ENCODE results near the gene KEL. TPM values are rescaled to one million over a fixed set of nuclear protein-coding genes. Genes with fewer than 3 reads are reported as not detected.

KEL gene
- total RNA-seq, 1 donor from 2014 or later, result 0.13 TPM

DNA sequence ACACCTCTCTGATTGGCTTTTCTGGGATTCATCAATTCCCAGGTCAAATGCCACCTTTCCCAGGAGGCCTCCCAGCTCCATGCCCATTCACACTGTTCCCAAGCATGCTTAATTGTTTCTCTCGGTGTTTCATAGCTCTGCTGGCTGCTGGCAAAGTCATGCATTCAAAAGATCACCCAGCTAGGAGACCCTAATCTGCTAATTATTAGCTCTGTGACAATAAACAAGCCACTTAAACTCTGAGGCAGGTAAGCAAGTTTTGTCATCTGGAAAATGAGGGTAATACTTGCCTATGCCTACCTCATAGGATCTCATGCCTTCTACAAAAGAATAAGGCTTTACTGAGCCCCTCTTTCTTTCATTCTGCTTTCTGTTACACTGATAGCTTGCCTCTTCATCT lies 828 bp upstream of the KEL start:
- no peak for DNase-seq (ENCODE audit: low read depth in 2 of 2)

DNA sequence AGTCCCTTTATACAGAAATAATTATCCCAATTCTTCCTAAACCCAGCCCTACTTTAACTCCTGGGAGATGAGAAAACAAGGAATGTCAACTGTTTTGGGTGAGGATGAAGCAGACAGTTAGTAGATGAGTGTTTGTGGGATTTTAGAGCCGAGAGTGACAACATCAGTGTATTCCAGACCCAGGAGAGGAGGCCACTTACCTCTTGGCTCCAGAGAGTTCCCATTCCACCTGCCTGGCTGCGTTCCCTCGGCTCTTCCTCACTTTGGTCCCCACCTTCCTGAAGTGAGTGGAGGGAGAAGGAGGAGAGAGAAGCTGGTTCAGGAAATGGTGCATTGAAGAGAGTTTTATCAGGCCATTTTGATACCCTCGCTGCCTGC lies 579 bp downstream of the KEL start:
- no peak for DNase-seq (ENCODE audit: low read depth in 2 of 2)

DNA sequence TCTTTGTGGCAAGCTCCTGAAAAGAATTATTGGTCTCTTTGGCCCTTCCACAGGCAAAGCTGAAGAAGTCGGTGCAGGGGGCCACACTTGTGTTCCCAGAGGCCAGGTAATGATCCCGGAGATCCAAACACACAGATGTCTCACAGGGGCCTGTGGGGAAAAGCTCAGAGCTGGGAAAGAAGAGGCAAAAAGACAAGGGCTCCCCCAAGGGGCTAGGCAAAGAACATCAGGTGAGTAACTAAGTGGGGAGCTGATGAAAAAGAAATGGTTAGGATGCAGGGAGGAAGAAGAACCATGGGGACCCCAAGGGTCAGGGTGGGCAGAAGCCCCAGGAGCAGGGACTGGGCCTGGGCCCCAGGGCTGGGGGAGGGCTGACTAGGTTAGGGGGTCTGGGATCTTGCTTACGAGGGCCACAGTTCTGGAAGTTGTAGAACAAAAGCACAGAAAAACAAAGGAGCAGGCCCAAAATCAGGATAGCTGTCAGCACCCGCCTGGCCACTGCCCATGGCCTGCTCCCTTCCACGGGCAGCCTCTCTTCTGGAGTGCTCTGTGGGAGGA lies 1.1 kb downstream of the KEL start:
- DNase-seq (ENCODE audit: low read depth in 2 of 2), result no peak

DNA sequence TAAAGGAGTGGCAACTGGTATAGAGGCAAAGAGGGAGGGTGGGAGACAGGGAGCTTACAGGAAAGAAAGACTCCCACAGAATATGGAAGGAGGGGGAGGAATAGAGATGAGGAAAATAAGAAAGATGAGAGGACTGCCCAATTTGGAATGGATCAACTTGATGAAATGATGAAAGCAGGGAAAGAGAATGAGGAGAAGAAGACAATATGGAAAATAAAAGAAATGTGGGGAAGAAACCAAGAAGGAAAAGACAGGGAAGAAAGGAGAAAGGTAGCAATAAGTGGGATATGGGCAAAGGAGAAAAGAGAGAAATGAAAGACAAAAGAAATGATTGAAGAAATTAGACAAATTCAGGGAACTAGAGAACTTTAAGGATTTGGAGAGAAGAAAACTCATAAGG lies 3.0 kb downstream of the KEL start:
- DNase-seq (ENCODE audit: low read depth in 2 of 2), result no peak

DNA sequence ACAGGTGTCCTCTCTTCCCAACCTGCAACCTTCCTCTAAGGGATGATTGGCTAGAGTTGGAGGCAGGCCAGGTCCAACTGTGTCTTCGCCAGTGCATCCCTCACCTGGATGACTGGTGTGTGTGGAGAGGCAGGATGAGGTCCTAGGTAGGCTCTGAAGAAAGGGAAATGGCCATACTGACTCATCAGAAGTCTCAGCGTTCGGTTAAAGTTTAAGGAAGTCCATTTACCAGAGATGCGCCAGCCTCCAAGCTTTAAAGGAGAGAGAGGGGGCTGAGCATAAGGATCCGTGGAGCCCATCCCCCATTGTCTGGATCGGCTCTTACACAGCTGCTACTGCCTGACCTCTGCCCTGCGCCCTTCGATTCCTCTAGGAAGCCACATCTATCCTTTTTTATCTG lies 4.4 kb downstream of the KEL start:
- DNase-seq (ENCODE audit: low read depth in 2 of 2), result no peak

DNA sequence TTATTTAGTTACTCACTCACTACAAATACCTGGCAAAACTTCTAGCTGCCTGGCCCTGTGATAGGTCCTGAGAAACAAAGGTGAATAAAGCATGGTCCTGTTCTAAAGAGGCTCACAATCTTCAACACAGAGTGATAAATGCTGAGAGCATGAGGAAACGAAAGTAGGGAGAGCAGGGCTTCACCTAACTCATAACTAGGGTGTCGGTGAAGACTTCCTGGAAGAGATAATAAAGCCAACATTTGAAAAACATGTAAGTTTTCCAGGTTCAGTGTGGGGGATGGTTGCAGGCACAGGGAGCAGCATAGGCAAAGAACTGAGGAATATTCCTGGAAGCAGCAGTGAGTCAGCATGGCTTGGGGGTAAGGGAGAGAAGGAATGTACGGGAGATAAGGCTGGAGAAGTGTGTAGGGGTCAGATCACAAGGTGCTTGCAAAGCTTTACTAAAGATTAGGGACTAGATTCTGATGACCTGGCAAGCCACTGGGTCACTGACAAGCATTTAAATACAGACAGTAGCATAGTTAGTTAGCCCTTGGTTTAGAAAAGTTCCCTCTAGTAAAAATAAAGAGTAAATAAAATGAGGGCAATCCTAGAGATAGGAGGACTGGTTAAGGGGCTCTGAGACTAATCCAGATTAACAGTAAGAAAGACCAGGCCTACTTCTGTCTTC lies 5.1 kb downstream of the KEL start:
- no peak for DNase-seq (ENCODE audit: low read depth in 2 of 2)

DNA sequence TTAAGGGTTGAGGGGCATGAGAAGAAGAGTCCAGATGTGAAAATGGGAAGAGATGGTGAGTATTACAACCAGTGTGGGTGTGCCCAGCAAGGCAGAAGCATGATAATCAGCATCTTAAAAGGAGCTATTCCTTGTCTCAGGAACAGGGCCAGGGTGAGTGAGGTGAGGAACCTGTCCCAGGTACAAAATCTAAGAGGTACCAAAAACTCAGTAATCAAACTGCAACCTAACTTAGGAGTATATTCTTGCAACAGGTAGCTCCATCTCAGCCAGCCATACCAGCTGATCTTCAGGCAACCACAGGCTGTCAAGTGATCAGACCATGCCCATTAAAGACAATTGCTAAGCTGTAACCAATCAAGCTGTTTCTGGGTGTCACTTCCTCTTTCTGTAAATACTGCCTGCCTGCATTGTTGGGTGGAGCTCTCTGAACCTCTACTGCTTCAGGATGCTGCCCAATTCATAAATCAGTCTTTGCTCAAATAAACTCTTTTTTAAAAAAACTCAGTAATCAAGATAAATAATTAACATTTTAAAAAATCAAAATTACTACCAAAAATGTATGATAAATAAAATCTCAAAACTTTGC lies 7.4 kb downstream of the KEL start:
- no peak for DNase-seq (ENCODE audit: low read depth in 2 of 2)

DNA sequence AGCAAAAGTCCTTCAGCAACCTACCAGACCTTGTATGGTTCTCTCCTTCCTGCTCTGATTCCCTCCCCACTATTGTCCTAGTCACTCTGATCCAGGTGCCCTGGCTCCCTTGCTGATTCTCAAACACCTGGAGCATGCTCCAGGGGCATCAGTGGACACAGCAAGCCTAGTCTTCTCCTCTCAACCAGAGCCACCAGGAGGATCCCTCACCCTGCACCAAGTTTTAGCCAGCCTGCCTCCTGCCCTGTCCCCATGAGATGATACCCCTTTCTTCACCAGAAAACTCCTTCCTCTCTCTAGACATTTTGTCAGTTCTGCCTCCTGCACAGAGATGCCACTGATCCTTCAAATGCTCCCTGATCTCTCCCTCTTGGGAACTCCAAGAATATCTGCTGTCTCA lies 11.9 kb downstream of the KEL start:
- DNase-seq (ENCODE audit: low read depth in 2 of 2), result no peak

DNA sequence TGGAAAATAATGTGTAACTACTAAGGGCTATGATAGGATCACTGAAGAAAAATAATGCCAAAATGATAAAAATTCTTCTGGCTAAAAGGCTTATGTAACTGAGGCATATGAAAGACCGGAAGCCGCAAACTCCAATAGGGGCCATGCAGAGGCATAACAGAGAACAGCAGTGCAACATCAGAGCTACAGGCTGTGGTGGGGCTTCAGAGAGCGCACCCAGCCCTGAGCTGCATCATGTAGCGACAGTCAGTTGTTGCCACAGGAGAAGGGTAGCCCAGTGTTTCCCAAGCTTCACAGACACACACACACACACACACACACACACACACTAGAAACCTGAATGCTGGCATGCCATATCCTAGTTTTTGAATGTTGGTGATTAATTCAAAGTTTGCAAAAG lies 13.6 kb downstream of the KEL start:
- DNase-seq (ENCODE audit: low read depth in 2 of 2), result no peak

DNA sequence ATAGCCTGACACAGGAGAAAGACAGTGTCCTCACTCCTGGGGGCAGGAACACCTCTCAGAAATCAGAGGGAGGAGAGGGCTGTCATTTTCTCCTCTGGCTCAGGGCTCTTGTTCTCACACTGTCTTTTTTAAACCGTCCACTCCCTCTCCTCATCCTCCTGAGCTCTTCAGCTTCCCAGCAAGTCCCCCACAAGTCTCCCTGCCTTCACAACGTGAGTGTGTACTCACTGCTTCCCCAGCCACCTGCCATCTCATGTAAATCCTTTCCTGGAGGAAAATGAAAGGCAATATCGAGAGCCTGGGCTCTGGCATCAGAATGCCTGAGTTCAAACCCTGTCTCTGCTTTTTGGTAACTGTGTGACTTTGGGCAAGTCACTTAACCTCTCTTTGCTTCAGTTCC lies 17.2 kb downstream of the KEL start:
- DNase-seq (ENCODE audit: low read depth in 2 of 2), result no peak

DNA sequence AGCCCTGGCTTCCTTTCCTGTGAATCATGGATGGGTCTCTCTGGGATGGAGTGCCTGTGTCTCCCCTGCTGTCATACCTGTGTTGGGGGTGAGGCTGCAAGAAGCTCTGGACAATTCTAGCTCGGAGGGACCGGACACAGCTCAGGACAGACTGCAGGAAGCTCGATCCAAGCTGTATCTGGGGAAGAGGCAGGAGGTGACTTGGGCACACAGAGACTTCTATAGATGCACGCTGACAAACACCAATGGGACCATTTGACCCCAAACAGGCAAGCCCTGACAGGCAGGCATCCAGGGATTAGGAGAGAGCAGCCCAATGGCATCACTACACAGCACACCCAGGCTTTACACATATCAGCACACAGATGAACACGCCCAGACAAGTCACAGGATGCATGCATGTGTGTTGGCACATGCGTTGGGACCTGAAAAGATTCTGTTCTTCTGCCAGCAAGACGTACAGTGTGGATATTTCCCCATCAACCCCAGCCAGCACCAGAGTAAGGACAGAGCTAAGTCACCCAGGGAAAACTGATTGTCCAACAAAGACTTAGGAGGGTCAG lies 18.4 kb downstream of the KEL start:
- no peak for DNase-seq (ENCODE audit: low read depth in 2 of 2)

DNA sequence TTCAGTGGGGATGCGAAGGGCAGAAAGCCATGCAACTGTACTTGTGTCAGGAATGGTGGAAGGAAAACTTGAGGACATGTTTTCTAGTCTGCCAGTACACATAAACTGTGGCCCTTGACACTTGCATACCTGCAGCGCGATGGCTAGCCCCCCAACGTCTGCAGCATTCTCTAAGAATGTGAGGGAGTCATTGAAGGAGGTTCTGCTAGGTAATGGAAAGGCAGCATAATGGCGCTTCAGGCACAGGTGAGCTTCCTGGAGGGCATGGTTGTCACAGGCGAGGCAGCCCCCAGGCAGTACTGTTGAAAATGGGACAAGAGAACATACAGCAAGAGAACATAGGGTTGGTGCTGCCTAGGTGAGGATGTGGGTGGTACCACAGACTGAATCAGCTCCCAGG lies 19.4 kb downstream of the KEL start:
- DNase-seq (ENCODE audit: low read depth in 2 of 2), result no peak

DNA sequence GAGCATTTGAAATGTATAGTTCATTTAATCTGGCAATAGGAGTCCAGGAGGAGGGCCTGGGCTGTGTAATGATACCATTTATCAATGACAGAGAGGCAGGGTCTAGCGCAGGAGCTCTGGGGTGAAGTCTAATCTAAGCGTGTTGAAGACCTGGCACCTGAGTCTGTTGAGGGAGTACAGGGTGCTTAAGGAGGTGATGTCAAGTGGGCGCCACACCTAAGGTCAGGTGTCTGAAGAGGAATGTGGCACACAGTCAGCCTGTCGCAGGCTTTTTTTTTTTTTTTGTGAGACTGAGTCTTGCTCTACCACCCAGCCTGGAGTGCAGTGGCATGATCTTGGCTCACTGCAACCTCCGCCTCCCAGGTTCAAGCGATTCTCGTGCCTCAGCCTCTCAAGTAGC lies 20.6 kb downstream of the KEL start:
- no peak for DNase-seq (ENCODE audit: low read depth in 2 of 2)

DNA sequence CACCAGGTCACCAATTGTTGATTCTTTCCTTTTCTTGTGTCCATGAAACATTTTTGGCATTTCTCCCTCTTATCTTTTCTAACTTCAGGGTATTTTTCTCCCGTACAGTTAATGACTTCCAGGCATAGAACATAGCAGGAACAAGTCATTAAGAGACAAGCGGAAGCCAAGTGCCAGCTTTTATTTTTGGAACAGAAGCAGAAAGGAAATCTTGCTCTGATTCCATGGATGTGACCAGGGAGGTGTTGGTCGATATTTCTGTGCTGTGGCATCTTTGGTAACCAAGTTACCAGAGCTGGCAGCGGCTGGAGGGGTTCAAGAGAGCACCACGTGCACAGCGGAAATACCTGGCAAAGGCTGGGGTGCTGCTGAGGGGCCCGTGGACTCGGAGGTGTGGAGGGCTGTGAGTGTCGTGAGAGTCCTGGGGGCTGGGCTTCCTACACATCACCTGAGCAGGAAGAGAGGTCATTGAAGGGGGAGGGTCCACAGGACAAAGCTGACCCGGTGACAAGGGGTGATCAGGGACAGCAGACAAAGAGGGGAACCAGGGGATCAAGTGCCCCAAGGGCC lies 21.1 kb downstream of the KEL start:
- DNase-seq (ENCODE audit: low read depth in 2 of 2), result no peak

DNA sequence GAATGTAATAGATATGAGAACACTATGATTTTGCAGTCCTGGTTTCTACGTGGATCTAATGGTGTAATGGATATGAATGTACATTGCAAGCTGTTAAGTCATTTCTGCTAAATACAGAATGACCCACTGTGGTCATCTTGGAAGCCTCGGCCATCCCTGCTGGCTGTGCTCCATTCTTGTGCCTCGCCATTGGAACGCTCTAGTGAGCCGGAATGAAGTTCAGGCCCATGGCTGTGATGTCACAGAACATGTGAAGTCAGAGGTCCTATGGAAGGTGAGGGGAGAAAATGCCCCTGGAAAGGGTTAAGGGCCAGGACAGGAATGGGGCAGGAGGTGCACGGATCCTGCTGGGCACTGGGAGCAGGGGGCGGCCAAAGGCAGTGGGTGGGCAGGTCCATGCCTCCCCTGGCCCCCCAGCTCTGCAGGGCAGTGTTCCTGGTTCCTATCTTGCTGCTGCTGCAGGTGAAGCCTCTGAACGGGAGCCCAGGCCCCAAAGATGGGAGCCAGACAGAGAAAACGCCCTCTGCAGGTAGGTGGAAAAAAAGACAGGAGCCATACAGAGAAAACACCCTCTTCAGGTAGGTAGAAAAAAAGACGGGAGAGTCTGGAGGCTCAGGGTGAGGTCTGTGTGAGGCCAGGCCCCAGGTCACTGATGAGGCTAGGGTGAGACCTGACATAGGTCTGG lies 22.8 kb downstream of the KEL start, which contains the start of gene LLCFC1:
TSS of gene LLCFC1 (plus strand) at position 259 of the 685 bp plus-strand sequence. CDS start at position 397, 138 bp downstream.
- no peak for DNase-seq (ENCODE audit: low read depth in 2 of 2)

DNA sequence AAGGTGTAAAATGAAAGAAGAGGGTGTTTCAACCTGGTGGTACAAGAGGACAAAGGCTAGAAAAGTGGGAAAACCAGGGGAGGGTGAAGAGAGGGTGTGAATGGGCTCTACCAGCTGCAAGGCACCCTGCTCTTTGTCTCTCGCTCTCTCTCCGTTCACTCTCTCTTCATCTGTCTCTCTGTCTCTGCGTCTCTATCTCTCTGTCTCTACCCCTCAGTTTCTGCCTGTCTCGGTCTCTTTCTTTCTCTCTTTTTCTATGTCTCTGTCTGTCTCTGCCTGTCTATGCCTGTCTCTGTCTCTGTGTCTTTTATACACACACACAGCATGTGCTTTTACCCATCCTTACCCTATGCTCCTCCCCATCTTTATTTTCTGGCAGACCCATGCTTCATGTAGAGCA lies 23.6 kb downstream of the KEL start:
- no peak for DNase-seq (ENCODE audit: low read depth in 2 of 2)

DNA sequence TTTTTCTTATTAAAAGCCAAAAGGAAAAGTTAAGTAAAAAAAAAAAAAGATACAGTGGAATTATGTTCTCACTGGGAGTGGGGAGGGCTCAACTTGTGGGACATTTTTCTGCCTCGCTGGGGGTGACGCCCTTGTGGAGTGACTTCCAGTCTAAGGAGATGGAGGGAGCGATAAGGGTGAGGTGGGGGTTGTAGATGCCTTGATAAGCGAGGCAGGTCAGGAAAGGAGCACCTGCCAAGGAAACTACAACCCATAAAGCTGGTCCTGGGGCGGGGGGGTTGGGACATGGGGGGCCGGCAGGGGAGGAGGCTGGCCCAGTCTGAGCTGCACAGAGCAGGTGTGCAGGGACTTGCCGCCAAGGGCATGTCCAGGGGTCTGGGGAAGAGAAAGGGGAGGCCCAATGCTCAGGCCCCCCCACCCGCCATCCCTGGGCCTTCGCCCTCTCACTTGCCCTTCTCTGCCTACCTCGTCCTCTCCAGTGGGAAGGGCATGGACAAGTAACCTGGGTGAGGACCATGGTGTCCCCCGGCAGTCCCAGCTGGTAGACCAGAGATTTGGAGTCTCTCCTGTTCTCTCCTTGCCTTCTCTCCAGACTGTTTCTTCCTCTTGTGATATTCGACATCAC lies 26.1 kb downstream of the KEL start:
- DNase-seq (ENCODE audit: low read depth in 2 of 2), result no peak

DNA sequence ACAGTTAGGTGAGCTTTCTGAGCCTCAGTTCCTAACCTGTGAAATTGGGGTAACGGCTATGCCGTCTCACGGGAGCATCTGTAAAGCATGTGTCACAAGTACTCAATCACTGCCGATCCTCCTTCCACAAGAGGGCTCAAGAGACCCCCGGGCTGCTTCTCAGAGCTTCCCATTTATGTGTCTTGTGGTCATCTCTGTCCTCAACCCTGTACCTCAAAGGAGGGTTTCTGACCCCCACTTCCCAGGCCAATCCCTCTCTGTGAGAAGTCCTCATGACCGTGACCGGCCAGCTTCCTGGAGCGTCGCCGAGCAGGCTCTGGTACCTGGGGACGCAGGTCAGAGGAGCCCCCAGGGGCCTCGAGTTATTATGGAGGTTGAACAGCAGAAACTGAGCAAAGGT lies 28.1 kb downstream of the KEL start:
- DNase-seq (ENCODE audit: low read depth in 2 of 2), result no peak

DNA sequence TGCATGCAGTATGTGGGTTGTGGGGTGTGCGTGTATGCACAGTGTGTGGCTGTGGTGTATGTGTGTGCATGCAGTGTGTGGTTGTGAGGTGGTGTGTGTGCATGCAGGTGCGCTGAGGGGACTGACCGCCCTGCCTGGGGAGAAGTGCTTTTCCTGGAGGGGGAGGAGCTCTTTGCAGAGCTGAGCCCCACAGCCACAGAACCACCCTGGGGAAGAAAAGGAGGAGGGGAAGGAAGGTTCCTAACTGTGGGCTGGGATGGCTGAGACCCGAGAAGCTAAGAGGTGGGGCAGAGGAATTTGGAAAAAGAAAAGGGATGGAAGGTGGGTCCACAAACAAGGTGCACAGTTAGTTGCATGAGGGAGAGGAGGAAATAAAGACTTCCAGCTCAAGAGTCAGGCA lies 28.5 kb downstream of the KEL start, which contains the start of gene TRPV5:
TSS of gene TRPV5 (minus strand) at position 123 of the 400 bp plus-strand sequence. CDS start 287 bp downstream, outside the sequence.
- no peak for DNase-seq (ENCODE audit: low read depth in 2 of 2)

DNA sequence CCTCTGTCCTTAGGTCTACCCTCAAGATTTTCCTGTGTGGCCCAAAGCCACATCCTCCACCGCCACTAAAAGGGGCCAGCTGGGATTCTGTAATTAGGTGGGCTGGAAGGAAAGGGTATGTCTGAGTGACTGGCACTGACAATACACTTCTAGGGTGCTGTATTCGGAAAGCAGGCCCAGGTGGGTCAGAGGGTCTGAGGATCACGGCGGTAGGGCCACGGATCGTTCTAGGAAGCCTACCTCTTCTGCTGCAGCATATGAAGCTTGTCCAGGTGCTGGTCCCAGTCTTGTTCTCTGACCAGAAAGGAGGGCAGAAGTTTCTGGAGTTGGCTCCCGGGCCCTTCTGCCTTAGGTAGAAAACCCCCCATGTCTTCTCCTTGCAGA lies 29.1 kb downstream of the KEL start:
- no peak for DNase-seq (ENCODE audit: low read depth in 2 of 2)

DNA sequence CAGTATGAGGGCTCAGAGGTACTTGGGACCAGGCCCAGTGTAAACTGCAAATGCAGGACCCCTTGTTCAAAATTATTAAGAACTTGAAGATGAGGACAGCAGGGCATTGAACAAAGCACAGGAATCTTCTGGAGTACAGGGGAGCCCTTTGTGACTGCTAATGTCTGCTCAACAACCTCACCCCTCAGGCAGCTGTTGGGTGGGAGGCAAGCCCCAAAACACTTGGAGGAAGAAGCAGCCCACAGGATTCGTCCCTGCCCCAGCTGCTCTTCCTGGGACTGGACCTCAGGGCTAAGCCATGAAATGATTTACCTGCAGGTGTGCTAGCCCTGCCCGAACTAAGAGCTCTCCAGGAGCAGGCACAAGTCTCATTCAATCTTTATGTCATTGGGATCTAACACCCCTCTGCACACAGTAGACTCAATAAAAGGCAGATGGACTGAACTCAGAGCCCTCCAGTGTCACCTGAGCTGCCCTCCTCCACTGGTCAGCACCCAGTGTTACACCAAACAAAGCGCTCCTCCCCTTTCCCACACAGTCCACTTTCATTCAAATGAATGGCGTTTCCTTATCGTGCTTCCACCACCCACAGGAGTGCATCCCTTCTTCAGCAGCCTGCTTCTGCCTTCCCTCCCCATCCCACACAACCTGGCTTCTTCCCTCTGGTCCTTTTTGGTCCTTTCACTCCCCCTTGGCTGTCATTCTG lies 29.6 kb downstream of the KEL start:
- no peak for DNase-seq (ENCODE audit: low read depth in 2 of 2)
